HepG2 (cell line): ENCODE results near the gene RPL18. TPM values are rescaled to one million over a fixed set of nuclear protein-coding genes. Genes with fewer than 3 reads are reported as not detected.

Experiments used
- AKAP8 ChIP-seq: sonication (generic); formaldehyde crosslinking; IDR thresholded peaks from 2 replicates; pipeline ENCODE4 v1.5.1; 2020; ENCODE audit warnings: mild to moderate bottlenecking, missing genetic modification reagents
- ASH2L ChIP-seq: fragments of 300-600, 200-600 bp; sonication (generic); IDR thresholded peaks from 2 replicates; pipeline ENCODE4 v1.7.0; 2017; ENCODE audit warnings: low read depth, mild to moderate bottlenecking, moderate library complexity, mixed read lengths, low read length; ENCODE audit not compliant: insufficient read length
- BHLHE40 ChIP-seq: IDR thresholded peaks from 2 replicates; pipeline ENCODE4 v1.6.1; 2011; ENCODE audit warnings: low read length, improper control_type of control experiment
- CENPX ChIP-seq: sonication (generic); formaldehyde crosslinking; IDR thresholded peaks from 2 replicates; pipeline ENCODE4 v1.9.0; 2021; ENCODE audit warnings: mild to moderate bottlenecking, missing genetic modification reagents, moderate library complexity
- MIXL1 ChIP-seq: IDR thresholded peaks from 2 replicates; pipeline ENCODE4 v1.6.1; 2016
- NFE2L2 ChIP-seq: fragments of 150-350 bp; IDR thresholded peaks from 2 replicates; pipeline ENCODE4 v1.6.1; 2014; ENCODE audit warnings: low read length
- SIX1 ChIP-seq: sonication (generic); formaldehyde crosslinking; IDR thresholded peaks from 2 replicates; pipeline ENCODE4 v1.4.0; 2020; ENCODE audit warnings: missing genetic modification reagents, borderline replicate concordance
- TBL1XR1 ChIP-seq: fragments of 150-350 bp; IDR thresholded peaks from 2 replicates; pipeline ENCODE4 v1.6.1; 2014; ENCODE audit warnings: borderline replicate concordance, low read length; ENCODE audit not compliant: partially characterized antibody
- ZNF136 ChIP-seq: sonication (generic); formaldehyde crosslinking; IDR thresholded peaks from 2 replicates; pipeline ENCODE4 v1.8.1; 2022; ENCODE audit warnings: low read depth, mild to moderate bottlenecking, moderate library complexity, missing genetic modification reagents
- ZNF484 ChIP-seq: sonication (generic); formaldehyde crosslinking; IDR thresholded peaks from 2 replicates; pipeline ENCODE4 v1.5.1; 2020; ENCODE audit warnings: mild to moderate bottlenecking, low read depth, missing genetic modification reagents, borderline replicate concordance
- ZNF530 ChIP-seq: sonication (generic); formaldehyde crosslinking; IDR thresholded peaks from 2 replicates; pipeline ENCODE4 v1.5.0; 2020; ENCODE audit warnings: low read depth, mild to moderate bottlenecking, missing genetic modification reagents
- ZNF850 ChIP-seq: sonication (generic); formaldehyde crosslinking; conservative IDR thresholded peaks from 2 replicates; pipeline ENCODE4 v1.9.0; 2021; ENCODE audit warnings: mild to moderate bottlenecking, missing genetic modification reagents
- ZNF883 ChIP-seq: sonication (generic); formaldehyde crosslinking; IDR thresholded peaks from 2 replicates; pipeline ENCODE4 v1.5.1; 2020; ENCODE audit warnings: mild to moderate bottlenecking, missing genetic modification reagents; ENCODE audit errors: not compliant biosample characterization
- polyA plus RNA-seq, 8 experiments: library from polyadenylated mRNA; depleted of rRNA in 3 of 8; stranded (reverse) in 7 of 8; unstranded in 1 of 8; fragments of >200 nt; fragmentation: Illumina TruSeq in 4 of 8; extraction: Trizol in 4 of 8; gene quantifications; 2 replicates each; pipeline versions ENCODE4 v1.2.1 to v1.2.3, GENCODE V29; 2011 to 2016; ENCODE audit warnings: low read depth in 4 of 8, missing spikeins in 1 of 8, mixed read lengths in 1 of 8; ENCODE audit not compliant: insufficient read depth in 1 of 8
- total RNA-seq, 5 experiments: library from RNA; depleted of rRNA; stranded (reverse); fragments of >200 nt; fragmentation: Illumina TruSeq; extraction: Trizol; gene quantifications; 2 replicates each; pipeline ENCODE4 v1.2.3, GENCODE V29; 2016; ENCODE audit warnings: low read depth in 1 of 5
- TF ChIP-seq, protein P1 (sequence below): sonication (generic); formaldehyde crosslinking; IDR thresholded peaks from 2 replicates; pipeline ENCODE4 v1.8.1; 2022; ENCODE audit warnings: mild to moderate bottlenecking, missing genetic modification reagents
- TF ChIP-seq, protein P2 (sequence below): sonication (generic); formaldehyde crosslinking; IDR thresholded peaks from 2 replicates; pipeline ENCODE4 v1.8.1; 2023; ENCODE audit warnings: mild to moderate bottlenecking, missing genetic modification reagents
- TF ChIP-seq, protein P3 (sequence below): sonication (generic); formaldehyde crosslinking; IDR thresholded peaks from 2 replicates; pipeline ENCODE4 v1.4.0; 2020; ENCODE audit warnings: missing genetic modification reagents, borderline replicate concordance
- TF ChIP-seq, protein P4 (sequence below): sonication (generic); formaldehyde crosslinking; IDR thresholded peaks from 2 replicates; pipeline ENCODE4 v1.4.0; 2020; ENCODE audit warnings: mild to moderate bottlenecking, missing genetic modification reagents
- TF ChIP-seq, protein P5 (sequence below): sonication (generic); formaldehyde crosslinking; IDR thresholded peaks from 2 replicates; pipeline ENCODE4 v1.8.1; 2023; ENCODE audit warnings: mild to moderate bottlenecking, missing genetic modification reagents, borderline replicate concordance
- TF ChIP-seq, protein P6 (sequence below): sonication (generic); formaldehyde crosslinking; IDR thresholded peaks from 2 replicates; pipeline ENCODE4 v1.4.0; 2020; ENCODE audit warnings: missing genetic modification reagents, mild to moderate bottlenecking, borderline replicate concordance

Gene RPL18
- total and polyA plus RNA-seq, 2 of the 13 experiments (the other 11 are each of a cell fraction or from before 2014, with no cell fraction given), result 1,485 to 1,639 TPM

DNA sequence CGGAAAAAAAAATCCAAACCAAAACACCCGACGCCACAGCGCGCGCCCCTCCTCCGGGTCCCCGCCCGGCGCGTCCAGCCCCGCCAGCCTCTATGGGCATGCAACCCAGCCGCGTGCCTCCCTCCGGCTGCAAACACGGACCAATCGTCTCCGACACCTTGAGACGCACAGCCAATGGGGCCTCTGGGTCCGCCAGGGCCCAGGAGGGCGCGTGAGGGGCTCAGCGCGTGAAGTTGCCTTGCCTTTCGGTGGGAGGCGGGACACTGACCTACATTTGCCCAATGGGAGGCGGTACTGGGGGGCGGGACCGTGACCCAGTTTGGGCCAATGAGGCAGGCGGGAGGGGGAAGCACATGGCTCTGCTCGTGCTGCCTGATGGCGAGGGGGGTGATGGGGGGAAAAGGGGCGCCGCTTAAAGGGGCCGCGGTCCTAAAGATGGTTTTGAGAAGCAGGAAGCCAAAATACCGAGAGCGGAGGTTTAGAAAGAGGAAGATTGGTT, 18.5 kb upstream of the RPL18 start (continued):
- TF ChIP-seq ZNF136 (CRISPR knock-in tag) (peak; percentile 48; the same call in 1 of the 2 replicates), BHLHE40 (peak; percentile 79), ZNF883 (CRISPR knock-in tag) (peak; percentile 64), ASH2L (peak; percentile 45), ZNF530 (CRISPR knock-in tag) (no peak), ZNF850 (CRISPR knock-in tag) (0 out of 2 replicates have a peak, but pooled peaks have one; percentile 51), TBL1XR1 (no peak), NFE2L2 (no peak), MIXL1 (CRISPR knock-in tag) (no peak), ZNF484 (no peak; the same call in 1 of the 2 replicates), AKAP8 (no peak), SIX1 (CRISPR knock-in tag) (no peak), CENPX (no peak)
- TF ChIP-seq, protein P1, sequence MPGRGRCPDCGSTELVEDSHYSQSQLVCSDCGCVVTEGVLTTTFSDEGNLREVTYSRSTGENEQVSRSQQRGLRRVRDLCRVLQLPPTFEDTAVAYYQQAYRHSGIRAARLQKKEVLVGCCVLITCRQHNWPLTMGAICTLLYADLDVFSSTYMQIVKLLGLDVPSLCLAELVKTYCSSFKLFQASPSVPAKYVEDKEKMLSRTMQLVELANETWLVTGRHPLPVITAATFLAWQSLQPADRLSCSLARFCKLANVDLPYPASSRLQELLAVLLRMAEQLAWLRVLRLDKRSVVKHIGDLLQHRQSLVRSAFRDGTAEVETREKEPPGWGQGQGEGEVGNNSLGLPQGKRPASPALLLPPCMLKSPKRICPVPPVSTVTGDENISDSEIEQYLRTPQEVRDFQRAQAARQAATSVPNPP (CRISPR knock-in tag), result peak; percentile 76
- TF ChIP-seq, protein P2, sequence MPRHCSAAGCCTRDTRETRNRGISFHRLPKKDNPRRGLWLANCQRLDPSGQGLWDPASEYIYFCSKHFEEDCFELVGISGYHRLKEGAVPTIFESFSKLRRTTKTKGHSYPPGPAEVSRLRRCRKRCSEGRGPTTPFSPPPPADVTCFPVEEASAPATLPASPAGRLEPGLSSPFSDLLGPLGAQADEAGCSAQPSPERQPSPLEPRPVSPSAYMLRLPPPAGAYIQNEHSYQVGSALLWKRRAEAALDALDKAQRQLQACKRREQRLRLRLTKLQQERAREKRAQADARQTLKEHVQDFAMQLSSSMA (CRISPR knock-in tag), result peak; percentile 96; the same call in 1 of the 2 replicates
- TF ChIP-seq, protein P3, sequence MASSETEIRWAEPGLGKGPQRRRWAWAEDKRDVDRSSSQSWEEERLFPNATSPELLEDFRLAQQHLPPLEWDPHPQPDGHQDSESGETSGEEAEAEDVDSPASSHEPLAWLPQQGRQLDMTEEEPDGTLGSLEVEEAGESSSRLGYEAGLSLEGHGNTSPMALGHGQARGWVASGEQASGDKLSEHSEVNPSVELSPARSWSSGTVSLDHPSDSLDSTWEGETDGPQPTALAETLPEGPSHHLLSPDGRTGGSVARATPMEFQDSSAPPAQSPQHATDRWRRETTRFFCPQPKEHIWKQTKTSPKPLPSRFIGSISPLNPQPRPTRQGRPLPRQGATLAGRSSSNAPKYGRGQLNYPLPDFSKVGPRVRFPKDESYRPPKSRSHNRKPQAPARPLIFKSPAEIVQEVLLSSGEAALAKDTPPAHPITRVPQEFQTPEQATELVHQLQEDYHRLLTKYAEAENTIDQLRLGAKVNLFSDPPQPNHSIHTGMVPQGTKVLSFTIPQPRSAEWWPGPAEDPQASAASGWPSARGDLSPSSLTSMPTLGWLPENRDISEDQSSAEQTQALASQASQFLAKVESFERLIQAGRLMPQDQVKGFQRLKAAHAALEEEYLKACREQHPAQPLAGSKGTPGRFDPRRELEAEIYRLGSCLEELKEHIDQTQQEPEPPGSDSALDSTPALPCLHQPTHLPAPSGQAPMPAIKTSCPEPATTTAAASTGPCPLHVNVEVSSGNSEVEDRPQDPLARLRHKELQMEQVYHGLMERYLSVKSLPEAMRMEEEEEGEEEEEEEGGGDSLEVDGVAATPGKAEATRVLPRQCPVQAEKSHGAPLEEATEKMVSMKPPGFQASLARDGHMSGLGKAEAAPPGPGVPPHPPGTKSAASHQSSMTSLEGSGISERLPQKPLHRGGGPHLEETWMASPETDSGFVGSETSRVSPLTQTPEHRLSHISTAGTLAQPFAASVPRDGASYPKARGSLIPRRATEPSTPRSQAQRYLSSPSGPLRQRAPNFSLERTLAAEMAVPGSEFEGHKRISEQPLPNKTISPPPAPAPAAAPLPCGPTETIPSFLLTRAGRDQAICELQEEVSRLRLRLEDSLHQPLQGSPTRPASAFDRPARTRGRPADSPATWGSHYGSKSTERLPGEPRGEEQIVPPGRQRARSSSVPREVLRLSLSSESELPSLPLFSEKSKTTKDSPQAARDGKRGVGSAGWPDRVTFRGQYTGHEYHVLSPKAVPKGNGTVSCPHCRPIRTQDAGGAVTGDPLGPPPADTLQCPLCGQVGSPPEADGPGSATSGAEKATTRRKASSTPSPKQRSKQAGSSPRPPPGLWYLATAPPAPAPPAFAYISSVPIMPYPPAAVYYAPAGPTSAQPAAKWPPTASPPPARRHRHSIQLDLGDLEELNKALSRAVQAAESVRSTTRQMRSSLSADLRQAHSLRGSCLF (CRISPR knock-in tag), result no peak
- TF ChIP-seq, protein P4, sequence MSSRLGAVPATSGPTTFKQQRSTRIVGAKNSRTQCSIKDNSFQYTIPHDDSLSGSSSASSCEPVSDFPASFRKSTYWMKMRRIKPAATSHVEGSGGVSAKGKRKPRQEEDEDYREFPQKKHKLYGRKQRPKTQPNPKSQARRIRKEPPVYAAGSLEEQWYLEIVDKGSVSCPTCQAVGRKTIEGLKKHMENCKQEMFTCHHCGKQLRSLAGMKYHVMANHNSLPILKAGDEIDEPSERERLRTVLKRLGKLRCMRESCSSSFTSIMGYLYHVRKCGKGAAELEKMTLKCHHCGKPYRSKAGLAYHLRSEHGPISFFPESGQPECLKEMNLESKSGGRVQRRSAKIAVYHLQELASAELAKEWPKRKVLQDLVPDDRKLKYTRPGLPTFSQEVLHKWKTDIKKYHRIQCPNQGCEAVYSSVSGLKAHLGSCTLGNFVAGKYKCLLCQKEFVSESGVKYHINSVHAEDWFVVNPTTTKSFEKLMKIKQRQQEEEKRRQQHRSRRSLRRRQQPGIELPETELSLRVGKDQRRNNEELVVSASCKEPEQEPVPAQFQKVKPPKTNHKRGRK (CRISPR knock-in tag), result no peak
- TF ChIP-seq, protein P5, sequence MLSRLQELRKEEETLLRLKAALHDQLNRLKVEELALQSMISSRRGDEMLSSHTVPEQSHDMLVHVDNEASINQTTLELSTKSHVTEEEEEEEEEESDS (CRISPR knock-in tag), result peak; percentile 92; the same call in 1 of the 2 replicates
- TF ChIP-seq, protein P6, sequence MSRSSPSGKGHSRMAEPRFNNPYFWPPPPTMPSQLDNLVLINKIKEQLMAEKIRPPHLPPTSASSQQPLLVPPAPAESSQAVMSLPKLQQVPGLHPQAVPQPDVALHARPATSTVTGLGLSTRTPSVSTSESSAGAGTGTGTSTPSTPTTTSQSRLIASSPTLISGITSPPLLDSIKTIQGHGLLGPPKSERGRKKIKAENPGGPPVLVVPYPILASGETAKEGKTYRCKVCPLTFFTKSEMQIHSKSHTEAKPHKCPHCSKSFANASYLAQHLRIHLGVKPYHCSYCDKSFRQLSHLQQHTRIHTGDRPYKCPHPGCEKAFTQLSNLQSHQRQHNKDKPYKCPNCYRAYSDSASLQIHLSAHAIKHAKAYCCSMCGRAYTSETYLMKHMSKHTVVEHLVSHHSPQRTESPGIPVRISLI (CRISPR knock-in tag), result peak; percentile 86; the same call in 1 of the 2 replicates
